Astrocyte (in vitro differentiated cells and primary cell): ENCODE data around the gene VEPH1. TPM values are rescaled to one million over a fixed set of nuclear protein-coding genes. Genes with fewer than 3 reads are reported as not detected.

Experiments
- DNase-seq: peaks from one replicate; pipeline ENCODE4 v3.0.0-alpha.2; 2010; ENCODE audit warnings: low read depth
- FAIRE-seq: peaks from 2 replicates; lab custom pipeline; 2011; peaks lifted over from hg19 to GRCh38; lab: Jason Lieb, UNC
- H2AFZ ChIP-seq: 2 replicates; pipeline ENCODE4 v1.6.0; 2012; ENCODE audit warnings: low read depth, low read length, inconsistent platforms
- H3K27ac ChIP-seq: 2 replicates; pipeline ENCODE4 v1.5.1; 2011; ENCODE audit warnings: low read depth, low read length, inconsistent platforms
- H3K27me3 ChIP-seq: 2 replicates; pipeline ENCODE4 v1.6.0; 2011; ENCODE audit warnings: low read length, inconsistent platforms; ENCODE audit not compliant: insufficient read depth
- H3K36me3 ChIP-seq: 2 replicates; pipeline ENCODE4 v1.5.1; 2011; ENCODE audit warnings: low read length, inconsistent platforms; ENCODE audit not compliant: insufficient read depth
- H3K4me1 ChIP-seq: 2 replicates; pipeline ENCODE4 v1.5.1; 2011; ENCODE audit warnings: low read length, inconsistent platforms; ENCODE audit not compliant: insufficient read depth
- H3K4me2 ChIP-seq: 2 replicates; pipeline ENCODE4 v1.6.0; 2012; ENCODE audit warnings: low read length, inconsistent platforms
- H3K4me3 ChIP-seq: 2 replicates; pipeline ENCODE4 v1.5.1; 2011; ENCODE audit warnings: low read depth, mild to moderate bottlenecking, low read length, inconsistent platforms; ENCODE audit not compliant: insufficient read depth
- H3K79me2 ChIP-seq: 2 replicates; pipeline ENCODE4 v1.6.0; 2012; ENCODE audit warnings: mild to moderate bottlenecking, low read length, inconsistent platforms; ENCODE audit not compliant: insufficient read depth
- H3K9ac ChIP-seq: 2 replicates; pipeline ENCODE4 v1.6.0; 2012; ENCODE audit warnings: mild to moderate bottlenecking, low read length, inconsistent platforms
- H3K9me3 ChIP-seq: 2 replicates; pipeline ENCODE4 v1.5.1; 2012; ENCODE audit warnings: low read depth, mild to moderate bottlenecking, low read length, inconsistent platforms; ENCODE audit not compliant: insufficient read depth
- H4K20me1 ChIP-seq: 2 replicates; pipeline ENCODE4 v1.6.0; 2012; ENCODE audit warnings: low read length, inconsistent platforms; ENCODE audit not compliant: insufficient read depth
- H3K27ac Mint-ChIP-seq: one replicate; pipeline ENCODE4 v1.8.0; 2021; ENCODE audit warnings: mild to moderate bottlenecking, mixed read lengths; ENCODE audit not compliant: unreplicated experiment
- H3K27me3 Mint-ChIP-seq: one replicate; pipeline ENCODE4 v1.8.0; 2021; ENCODE audit warnings: low read depth, mixed read lengths; ENCODE audit not compliant: unreplicated experiment
- H3K36me3 Mint-ChIP-seq: one replicate; pipeline ENCODE4 v1.8.0; 2021; ENCODE audit warnings: low read depth, mixed read lengths; ENCODE audit not compliant: unreplicated experiment
- H3K4me1 Mint-ChIP-seq: one replicate; pipeline ENCODE4 v1.8.0; 2021; ENCODE audit warnings: low read depth, mixed read lengths; ENCODE audit not compliant: unreplicated experiment
- H3K4me3 Mint-ChIP-seq: one replicate; pipeline ENCODE4 v1.8.0; 2021; ENCODE audit warnings: mild to moderate bottlenecking, moderate library complexity, mixed read lengths; ENCODE audit not compliant: unreplicated experiment
- H3K9me3 Mint-ChIP-seq: one replicate; pipeline ENCODE4 v1.8.0; 2021; ENCODE audit warnings: mild to moderate bottlenecking, mixed read lengths; ENCODE audit not compliant: unreplicated experiment
- EZH2 ChIP-seq: IDR thresholded peaks from 2 replicates; pipeline ENCODE4 v1.6.1; 2012; ENCODE audit warnings: mild to moderate bottlenecking, low read length, inconsistent platforms; ENCODE audit not compliant: insufficient read depth
- total RNA-seq: library from RNA; stranded (reverse); gene quantifications from 2 replicates; pipeline ENCODE4 v1.2.1, GENCODE V29; 2021
- TF ChIP-seq, protein P1 (sequence below): IDR thresholded peaks from 2 replicates; pipeline ENCODE4 v1.5.1; 2011; ENCODE audit warnings: low read depth, mild to moderate bottlenecking, inconsistent platforms, low read length, moderate library complexity; ENCODE audit not compliant: insufficient read depth

Gene VEPH1
- total RNA-seq, 1 donor from 2014 or later: 9.4 TPM

DNA sequence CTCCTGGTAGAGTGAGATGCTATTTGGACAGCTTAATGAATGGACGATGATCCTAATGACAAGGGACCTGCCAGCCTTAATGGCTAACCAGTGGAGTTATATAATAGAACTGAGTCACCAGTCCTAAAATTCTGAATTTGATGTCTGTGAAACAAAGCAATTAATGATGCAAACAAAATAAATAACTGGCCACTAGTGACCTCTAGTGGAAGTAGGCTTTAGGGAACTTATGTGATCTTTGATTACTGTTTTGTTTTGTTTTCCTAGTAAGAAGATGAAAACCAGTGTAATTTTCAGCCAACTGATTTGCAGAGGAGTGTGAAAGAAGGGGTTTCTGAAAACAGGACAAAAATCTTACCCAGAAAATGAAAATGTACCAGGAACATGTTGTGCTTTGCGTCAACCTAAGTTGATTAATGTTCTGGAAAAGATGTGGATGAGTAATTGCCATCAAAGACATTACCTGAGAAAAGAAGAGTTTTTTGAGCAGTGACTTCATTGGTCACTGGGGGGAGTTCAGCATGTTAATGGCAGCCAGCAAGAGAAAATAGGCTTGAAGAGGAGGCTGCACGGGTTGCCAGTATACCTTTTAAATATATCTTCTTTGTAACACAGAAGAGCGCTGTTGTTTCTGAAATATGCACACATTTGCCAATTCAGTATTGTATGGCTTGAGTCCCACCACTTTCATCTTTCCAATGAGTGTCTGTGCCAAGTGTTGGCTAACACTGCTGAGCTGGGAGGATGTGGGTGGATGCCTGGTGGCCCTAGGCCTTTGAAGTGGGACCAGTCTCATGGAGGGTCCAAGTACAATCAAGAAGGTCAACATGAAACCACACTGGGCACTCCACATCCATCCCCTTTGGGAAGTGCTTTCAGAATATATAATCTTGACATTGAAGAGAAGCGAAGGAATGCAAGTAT lies 9.3 kb downstream of the VEPH1 start:
- Histone ChIP-seq H3K27ac (no peak overlapping the region), H2AFZ (no peak overlapping the region), H3K9ac (no peak overlapping the region), H4K20me1 (peaks cover 7% of the 10 kb centered on the region), H3K79me2 (no peaks in the 10 kb centered on the region), H3K27me3 (no peaks in the 10 kb centered on the region), H3K4me1 (peaks cover 11% of the 10 kb centered on the region), H3K4me2 (peak overlapping the region; percentile 24), H3K9me3 (no peaks in the 10 kb centered on the region), H3K36me3 (peaks cover 8% of the 10 kb centered on the region), H3K4me3 (no peak overlapping the region)
- Mint-ChIP-seq H3K4me3 (no peak overlapping the region), H3K36me3 (peaks cover 2% of the 10 kb centered on the region), H3K9me3 (no peaks in the 10 kb centered on the region), H3K4me1 (peaks cover 23% of the 10 kb centered on the region), H3K27me3 (no peaks in the 10 kb centered on the region), H3K27ac (no peak overlapping the region)
- peak; percentile 82 for FAIRE-seq
- TF ChIP-seq EZH2: no peak
- TF ChIP-seq, protein P1, sequence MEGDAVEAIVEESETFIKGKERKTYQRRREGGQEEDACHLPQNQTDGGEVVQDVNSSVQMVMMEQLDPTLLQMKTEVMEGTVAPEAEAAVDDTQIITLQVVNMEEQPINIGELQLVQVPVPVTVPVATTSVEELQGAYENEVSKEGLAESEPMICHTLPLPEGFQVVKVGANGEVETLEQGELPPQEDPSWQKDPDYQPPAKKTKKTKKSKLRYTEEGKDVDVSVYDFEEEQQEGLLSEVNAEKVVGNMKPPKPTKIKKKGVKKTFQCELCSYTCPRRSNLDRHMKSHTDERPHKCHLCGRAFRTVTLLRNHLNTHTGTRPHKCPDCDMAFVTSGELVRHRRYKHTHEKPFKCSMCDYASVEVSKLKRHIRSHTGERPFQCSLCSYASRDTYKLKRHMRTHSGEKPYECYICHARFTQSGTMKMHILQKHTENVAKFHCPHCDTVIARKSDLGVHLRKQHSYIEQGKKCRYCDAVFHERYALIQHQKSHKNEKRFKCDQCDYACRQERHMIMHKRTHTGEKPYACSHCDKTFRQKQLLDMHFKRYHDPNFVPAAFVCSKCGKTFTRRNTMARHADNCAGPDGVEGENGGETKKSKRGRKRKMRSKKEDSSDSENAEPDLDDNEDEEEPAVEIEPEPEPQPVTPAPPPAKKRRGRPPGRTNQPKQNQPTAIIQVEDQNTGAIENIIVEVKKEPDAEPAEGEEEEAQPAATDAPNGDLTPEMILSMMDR: peak; percentile 77
- DNase-seq: peak; percentile 45

DNA sequence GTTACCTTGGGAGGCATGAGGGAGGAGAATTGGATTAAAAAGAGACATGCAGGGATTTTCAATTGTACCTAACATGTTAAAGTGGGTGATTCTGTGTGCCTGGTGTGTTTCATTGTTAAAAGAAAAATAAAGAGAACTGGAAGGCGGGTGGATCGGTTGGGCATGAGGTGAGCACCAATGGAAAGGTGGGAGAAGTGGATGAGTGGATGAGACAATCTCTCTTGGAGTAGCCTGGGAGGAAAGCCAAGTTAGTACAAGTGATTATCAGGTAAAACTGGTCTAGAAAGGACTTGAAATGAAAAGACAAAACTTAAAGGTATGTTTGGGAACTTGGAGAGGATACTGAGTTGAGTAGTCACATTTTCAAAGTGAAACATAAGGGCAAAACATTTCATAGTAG lies 12.1 kb downstream of the VEPH1 start:
- FAIRE-seq: peak; percentile 43
- Histone ChIP-seq H3K27ac (no peak overlapping the region), H3K4me1 (peaks cover 11% of the 10 kb centered on the region), H2AFZ (no peak overlapping the region), H3K36me3 (peaks cover 5% of the 10 kb centered on the region), H3K4me3 (no peak overlapping the region), H3K4me2 (no peak overlapping the region), H3K27me3 (no peaks in the 10 kb centered on the region), H3K79me2 (no peaks in the 10 kb centered on the region), H3K9ac (no peak overlapping the region), H3K9me3 (no peaks in the 10 kb centered on the region), H4K20me1 (no peaks in the 10 kb centered on the region)
- no peaks in the 10 kb centered on the region for H3K9me3 Mint-ChIP-seq
- H3K4me1 Mint-ChIP-seq: peaks cover 16% of the 10 kb centered on the region
- H3K27me3 Mint-ChIP-seq: no peaks in the 10 kb centered on the region
- no peak overlapping the region for H3K27ac Mint-ChIP-seq
- no peak for DNase-seq
- TF ChIP-seq EZH2: no peak
- TF ChIP-seq, protein P1: no peak
- H3K4me3 Mint-ChIP-seq: no peak overlapping the region
- H3K36me3 Mint-ChIP-seq: peaks cover 2% of the 10 kb centered on the region

DNA sequence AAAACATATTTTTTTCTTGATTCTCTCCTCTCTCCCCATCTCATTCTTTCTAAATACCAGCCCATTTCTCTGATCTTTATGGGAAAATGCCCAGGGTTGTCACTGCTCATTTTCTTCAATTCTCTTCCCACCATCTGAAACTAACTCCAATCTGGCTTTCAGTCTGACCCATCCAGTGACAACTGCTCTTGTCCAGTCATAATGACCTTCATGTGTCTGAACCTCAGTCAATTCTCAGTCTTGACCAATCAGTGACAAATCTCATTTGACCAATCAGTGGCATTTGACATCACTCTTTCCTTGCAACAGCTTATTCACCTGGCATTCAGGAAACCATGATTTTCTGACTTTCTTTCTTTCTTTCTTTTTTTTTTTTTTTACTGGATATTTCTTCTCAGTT lies 15.1 kb downstream of the VEPH1 start:
- Histone ChIP-seq H3K79me2 (no peaks in the 10 kb centered on the region), H3K4me2 (no peak overlapping the region), H3K27ac (no peak overlapping the region), H3K9me3 (no peaks in the 10 kb centered on the region), H3K4me1 (no peaks in the 10 kb centered on the region), H3K36me3 (peaks cover 4% of the 10 kb centered on the region), H3K4me3 (no peak overlapping the region), H2AFZ (no peak overlapping the region), H3K27me3 (no peaks in the 10 kb centered on the region), H3K9ac (no peak overlapping the region), H4K20me1 (no peaks in the 10 kb centered on the region)
- Mint-ChIP-seq H3K9me3 (no peaks in the 10 kb centered on the region), H3K36me3 (peaks cover 2% of the 10 kb centered on the region), H3K27ac (no peak overlapping the region), H3K4me3 (no peak overlapping the region), H3K4me1 (no peaks in the 10 kb centered on the region), H3K27me3 (no peaks in the 10 kb centered on the region)
- TF ChIP-seq EZH2: no peak
- TF ChIP-seq, protein P1: no peak
- DNase-seq (no peak), FAIRE-seq (no peak)
